ENCODE measurements around the gene AGMO. TPM values are rescaled to one million over a fixed set of nuclear protein-coding genes. Genes with fewer than 3 reads are reported as not detected.

Gene AGMO
- polyA plus RNA-seq, result not detected in 3 replicates
- not detected for polyA plus RNA-seq (2011; ENCODE audit: low read depth)
- not detected in 2 replicates for polyA plus RNA-seq (2011; cell fraction: cytosol; rRNA removed)
- not detected in 2 replicates for polyA plus RNA-seq (2011; cell fraction: nucleus; rRNA removed)
- not detected in 2 replicates for polyA plus RNA-seq (2012; ENCODE audit: low replicate concordance)
- 0.06 TPM in 1 of 3 replicates, not detected in the others for polyA minus RNA-seq
- not detected for polyA minus RNA-seq (2011; cell fraction: cytosol; rRNA and poly(A)+ RNA removed)
- not detected in 2 replicates for polyA minus RNA-seq (2011; cell fraction: nucleus; rRNA and poly(A)+ RNA removed)

DNA sequence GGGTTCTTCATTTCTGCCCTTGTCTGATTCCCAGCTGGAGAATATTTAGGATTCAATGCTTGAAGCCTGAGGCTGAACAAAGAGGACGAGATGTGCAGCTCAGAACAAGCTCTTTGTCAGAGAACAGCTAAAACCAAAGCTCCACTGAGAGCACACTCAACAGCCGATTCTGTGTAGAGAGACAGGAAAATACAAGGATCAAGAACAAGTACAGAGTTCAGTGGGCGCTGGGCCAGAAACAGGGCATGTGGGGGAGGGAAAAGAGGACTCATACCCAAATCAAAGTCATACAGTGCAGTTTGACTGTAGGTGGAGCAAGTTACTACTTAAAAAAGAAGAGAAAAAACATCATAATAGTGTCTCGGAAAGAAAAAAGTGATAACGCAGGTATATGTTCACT is at the start of gene AGMO:
Gene AGMO (minus strand): TSS at position 181 of the 400 bp plus-strand sequence.
- H3K36me3 ChIP-seq (ENCODE audit: control insufficient read depth in 2 of 2, extremely low read depth in 1 of 2, insufficient read depth in 2 of 2, low read length in 2 of 2), result no peaks in the 10 kb centered on the region
- no peak for DNase-seq (ENCODE audit: low read depth, low spot score)
- H3K27ac ChIP-seq (ENCODE audit: control insufficient read depth, insufficient read depth, low read length), result no peak within 1 kb of the TSS

DNA sequence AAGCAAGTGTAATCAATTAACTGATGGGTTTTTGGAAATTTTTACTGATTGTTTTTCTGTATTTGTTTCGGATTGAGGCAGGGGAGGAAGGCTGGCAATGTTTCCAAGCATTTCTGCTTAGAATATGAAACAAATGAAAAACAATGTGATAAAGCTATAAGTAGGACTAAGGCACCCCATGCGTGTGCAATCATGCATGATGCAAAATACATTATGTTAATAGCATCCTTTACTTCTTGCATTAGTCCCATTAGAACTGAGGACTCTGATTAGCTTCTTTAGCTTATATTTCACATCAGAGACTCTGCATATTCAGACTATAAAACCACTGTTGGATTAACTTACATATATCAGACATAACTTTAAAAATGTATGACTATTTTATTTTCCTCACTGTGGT is 48.7 kb upstream of the AGMO start:
- FAIRE-seq, result no peak
- H3K27me3 ChIP-seq (ENCODE audit: control insufficient read depth, extremely low read depth, insufficient read depth, low read length), result no peaks in the 10 kb centered on the region
- H3K27ac ChIP-seq (ENCODE audit: control insufficient read depth, insufficient read depth, low read length), result no peak overlapping the region
- no peaks in the 10 kb centered on the region for H4K20me1 ChIP-seq (ENCODE audit: control insufficient read depth, extremely low read depth, insufficient read depth, low read length)
- dilution Hi-C loops (cut with MboI; ENCODE audit: extremely low pct_ligation_motif_present, low sequenced_read_pairs), result no loop called here
- H3K9ac ChIP-seq (ENCODE audit: control insufficient read depth, extremely low read depth, insufficient read depth, low read length), result no peak overlapping the region
- no peaks in the 10 kb centered on the region for H3K9me1 ChIP-seq (ENCODE audit: control insufficient read depth, extremely low read depth, insufficient read depth, low read length)
- no peak overlapping the region for H3K4me3 ChIP-seq (ENCODE audit: control insufficient read depth in 2 of 3, extremely low read depth in 1 of 3, insufficient read depth in 2 of 3, low read depth in 1 of 3, low read length in 3 of 3)
- no peaks in the 10 kb centered on the region for H3K36me3 ChIP-seq (ENCODE audit: control insufficient read depth in 2 of 2, extremely low read depth in 1 of 2, insufficient read depth in 2 of 2, low read length in 2 of 2)
- no peak for DNase-seq (ENCODE audit: low read depth, low spot score)
- TF ChIP-seq, protein P1, sequence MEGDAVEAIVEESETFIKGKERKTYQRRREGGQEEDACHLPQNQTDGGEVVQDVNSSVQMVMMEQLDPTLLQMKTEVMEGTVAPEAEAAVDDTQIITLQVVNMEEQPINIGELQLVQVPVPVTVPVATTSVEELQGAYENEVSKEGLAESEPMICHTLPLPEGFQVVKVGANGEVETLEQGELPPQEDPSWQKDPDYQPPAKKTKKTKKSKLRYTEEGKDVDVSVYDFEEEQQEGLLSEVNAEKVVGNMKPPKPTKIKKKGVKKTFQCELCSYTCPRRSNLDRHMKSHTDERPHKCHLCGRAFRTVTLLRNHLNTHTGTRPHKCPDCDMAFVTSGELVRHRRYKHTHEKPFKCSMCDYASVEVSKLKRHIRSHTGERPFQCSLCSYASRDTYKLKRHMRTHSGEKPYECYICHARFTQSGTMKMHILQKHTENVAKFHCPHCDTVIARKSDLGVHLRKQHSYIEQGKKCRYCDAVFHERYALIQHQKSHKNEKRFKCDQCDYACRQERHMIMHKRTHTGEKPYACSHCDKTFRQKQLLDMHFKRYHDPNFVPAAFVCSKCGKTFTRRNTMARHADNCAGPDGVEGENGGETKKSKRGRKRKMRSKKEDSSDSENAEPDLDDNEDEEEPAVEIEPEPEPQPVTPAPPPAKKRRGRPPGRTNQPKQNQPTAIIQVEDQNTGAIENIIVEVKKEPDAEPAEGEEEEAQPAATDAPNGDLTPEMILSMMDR (optimal IDR thresholded peaks at IDR 0.05 in 1 of 3, IDR thresholded peaks at IDR 0.05 in 1 of 3, conservative IDR thresholded peaks at IDR 0.05 in 1 of 3; ENCODE audit: extremely low read depth in 1 of 3, insufficient read depth in 2 of 3, low read length in 3 of 3), result no peak
- no peak for TF ChIP-seq EZH2 (IDR thresholded peaks at IDR 0.05; ENCODE audit: low read length)
- no peaks in the 10 kb centered on the region for H3K79me2 ChIP-seq (ENCODE audit: control insufficient read depth, insufficient read depth, low read length)
- no peaks in the 10 kb centered on the region for H3K4me1 ChIP-seq (ENCODE audit: control insufficient read depth, extremely low read depth, insufficient read depth, low read length)
- no peak overlapping the region for H2AFZ ChIP-seq (ENCODE audit: control insufficient read depth, low read length)
- H3K9me3 ChIP-seq (ENCODE audit: control insufficient read depth, low read depth, low read length), result no peaks in the 10 kb centered on the region
- no peak overlapping the region for H3K4me2 ChIP-seq (ENCODE audit: control insufficient read depth, extremely low read depth, insufficient read depth, low read depth, low read length)

More for the DNA sequence above, at the start of gene AGMO:
- Histone ChIP-seq H3K27me3 (ENCODE audit: control insufficient read depth, extremely low read depth, insufficient read depth, low read length) (no peaks in the 10 kb centered on the region), H3K9me1 (ENCODE audit: control insufficient read depth, extremely low read depth, insufficient read depth, low read length) (no peaks in the 10 kb centered on the region), H4K20me1 (ENCODE audit: control insufficient read depth, extremely low read depth, insufficient read depth, low read length) (no peaks in the 10 kb centered on the region), H3K79me2 (ENCODE audit: control insufficient read depth, insufficient read depth, low read length) (no peaks in the 10 kb centered on the region), H2AFZ (ENCODE audit: control insufficient read depth, low read length) (peak within 1 kb of the TSS; percentile 43), H3K9ac (ENCODE audit: control insufficient read depth, extremely low read depth, insufficient read depth, low read length) (no peak within 1 kb of the TSS), H3K9me3 (ENCODE audit: control insufficient read depth, low read depth, low read length) (no peaks in the 10 kb centered on the region), H3K4me1 (ENCODE audit: control insufficient read depth, extremely low read depth, insufficient read depth, low read length) (no peaks in the 10 kb centered on the region), H3K4me2 (ENCODE audit: control insufficient read depth, extremely low read depth, insufficient read depth, low read depth, low read length) (no peak within 1 kb of the TSS), H3K4me3 (ENCODE audit: control insufficient read depth in 2 of 3, extremely low read depth in 1 of 3, insufficient read depth in 2 of 3, low read depth in 1 of 3, low read length in 3 of 3) (no peak within 1 kb of the TSS)
- TF ChIP-seq EZH2 (IDR thresholded peaks at IDR 0.05; ENCODE audit: low read length), result no peak
- FAIRE-seq, result no peak
- dilution Hi-C loops (cut with MboI; ENCODE audit: extremely low pct_ligation_motif_present, low sequenced_read_pairs), result no loop called here

DNA sequence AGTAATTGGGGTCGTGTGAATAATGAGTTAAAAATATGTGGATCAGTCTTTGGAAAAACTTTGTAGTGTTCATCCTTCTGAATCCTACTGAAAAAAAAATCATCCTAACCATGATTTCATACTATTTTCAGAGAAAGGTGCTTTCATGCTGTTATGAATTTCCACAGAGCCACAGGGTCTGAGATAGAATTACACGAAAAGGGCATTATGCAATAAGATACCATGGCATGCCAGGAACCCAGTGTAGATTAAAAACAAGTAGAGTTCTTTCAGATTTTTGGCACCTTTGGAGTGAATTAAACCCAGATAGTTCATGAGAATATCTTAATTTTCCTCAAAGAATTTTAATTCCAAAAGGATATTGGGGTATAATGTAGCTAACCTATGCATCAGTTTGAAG is 47.5 kb upstream of the AGMO start:
- H3K27me3 ChIP-seq (ENCODE audit: control insufficient read depth, extremely low read depth, insufficient read depth, low read length), result no peaks in the 10 kb centered on the region
- H3K4me1 ChIP-seq (ENCODE audit: control insufficient read depth, extremely low read depth, insufficient read depth, low read length), result no peaks in the 10 kb centered on the region
- H3K4me3 ChIP-seq (ENCODE audit: control insufficient read depth in 2 of 3, extremely low read depth in 1 of 3, insufficient read depth in 2 of 3, low read depth in 1 of 3, low read length in 3 of 3), result no peak overlapping the region
- H3K4me2 ChIP-seq (ENCODE audit: control insufficient read depth, extremely low read depth, insufficient read depth, low read depth, low read length), result no peak overlapping the region
- H3K36me3 ChIP-seq (ENCODE audit: control insufficient read depth in 2 of 2, extremely low read depth in 1 of 2, insufficient read depth in 2 of 2, low read length in 2 of 2), result no peaks in the 10 kb centered on the region
- FAIRE-seq (no peak), DNase-seq (ENCODE audit: low read depth, low spot score) (no peak)
- no peaks in the 10 kb centered on the region for H3K79me2 ChIP-seq (ENCODE audit: control insufficient read depth, insufficient read depth, low read length)
- H3K9me3 ChIP-seq (ENCODE audit: control insufficient read depth, low read depth, low read length), result no peaks in the 10 kb centered on the region
- no peak for TF ChIP-seq EZH2 (IDR thresholded peaks at IDR 0.05; ENCODE audit: low read length)
- TF ChIP-seq, protein P1 (optimal IDR thresholded peaks at IDR 0.05 in 1 of 3, IDR thresholded peaks at IDR 0.05 in 1 of 3, conservative IDR thresholded peaks at IDR 0.05 in 1 of 3; ENCODE audit: extremely low read depth in 1 of 3, insufficient read depth in 2 of 3, low read length in 3 of 3), result no peak
- no peak overlapping the region for H3K9ac ChIP-seq (ENCODE audit: control insufficient read depth, extremely low read depth, insufficient read depth, low read length)
- H3K9me1 ChIP-seq (ENCODE audit: control insufficient read depth, extremely low read depth, insufficient read depth, low read length), result no peaks in the 10 kb centered on the region
- no peaks in the 10 kb centered on the region for H4K20me1 ChIP-seq (ENCODE audit: control insufficient read depth, extremely low read depth, insufficient read depth, low read length)
- H2AFZ ChIP-seq (ENCODE audit: control insufficient read depth, low read length), result no peak overlapping the region
- no peak overlapping the region for H3K27ac ChIP-seq (ENCODE audit: control insufficient read depth, insufficient read depth, low read length)
- dilution Hi-C loops (cut with MboI; ENCODE audit: extremely low pct_ligation_motif_present, low sequenced_read_pairs), result no loop called here

Data from keratinocyte (primary cell).